IgD-negative memory B cell (primary cell): ENCODE measurements around the gene GDPGP1. TPM values are rescaled to one million over a fixed set of nuclear protein-coding genes. Genes with fewer than 3 reads are reported as not detected.

Experiments used
- H3K27ac Mint-ChIP-seq, 3 donors: one replicate each; pipeline ENCODE4 v1.8.0; 2020 to 2022; ENCODE audit warnings: mild to moderate bottlenecking in 3 of 3, mixed read lengths in 3 of 3, moderate library complexity in 1 of 3
- H3K27me3 Mint-ChIP-seq: one replicate; pipeline ENCODE4 v1.8.0; 2021; ENCODE audit warnings: mixed read lengths
- H3K36me3 Mint-ChIP-seq: one replicate; pipeline ENCODE4 v1.8.0; 2020; ENCODE audit warnings: mild to moderate bottlenecking, mixed read lengths
- H3K4me1 Mint-ChIP-seq, 3 donors: one replicate each; pipeline ENCODE4 v1.8.0; 2020 to 2022; ENCODE audit warnings: mixed read lengths in 3 of 3, mild to moderate bottlenecking in 1 of 3
- H3K4me3 Mint-ChIP-seq, 4 donors: one replicate each; pipeline ENCODE4 v1.8.0; 2020 to 2022; ENCODE audit warnings: mild to moderate bottlenecking in 4 of 4, mixed read lengths in 4 of 4, moderate library complexity in 3 of 4
- H3K9me3 Mint-ChIP-seq, 3 donors: one replicate each; pipeline ENCODE4 v1.8.0; 2020 to 2021; ENCODE audit warnings: mixed read lengths in 3 of 3, mild to moderate bottlenecking in 1 of 3
- polyA plus RNA-seq: library from polyadenylated mRNA; unstranded; fragments of 300-500 nt; fragmentation: Illumina TruSeq; gene quantifications from one replicate; pipeline ENCODE4 v1.2.3, GENCODE V29; 2021

GDPGP1 gene
- polyA plus RNA-seq, 1 donor from 2014 or later, result 1.3 TPM

DNA sequence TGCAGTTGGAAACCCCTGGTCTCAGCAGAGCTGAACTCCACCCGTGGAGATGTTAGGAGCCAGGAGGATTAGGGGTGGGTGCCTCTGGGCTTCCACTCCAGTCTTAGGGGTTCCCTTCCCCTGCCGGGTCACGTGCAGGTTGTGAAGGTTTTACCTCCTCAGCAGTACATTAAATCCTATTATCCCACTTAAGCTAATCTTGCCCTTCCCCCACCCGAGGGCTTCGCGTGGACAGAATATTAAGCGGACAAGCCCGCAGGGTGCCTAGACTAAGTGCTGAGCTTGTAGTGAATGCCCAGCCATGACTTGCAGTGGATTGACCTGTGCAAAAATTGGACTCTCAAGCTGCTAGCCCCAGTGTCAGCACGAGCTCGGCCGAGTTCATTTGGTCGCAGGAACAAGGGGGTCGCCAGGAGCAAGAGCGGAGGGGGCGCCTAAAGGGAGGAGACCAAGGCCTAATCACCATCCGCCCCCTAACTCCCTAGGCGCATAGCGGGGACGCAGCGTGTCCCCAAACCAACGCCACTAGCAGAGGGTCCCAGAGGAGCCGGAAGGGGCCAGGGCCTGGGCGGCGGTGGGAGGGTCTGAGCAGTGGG is 33.4 kb upstream of the GDPGP1 start:
- Mint-ChIP-seq H3K36me3 (peaks cover 6% of the 10 kb centered on the region), H3K27ac (peak overlapping the region; percentile 44 to 90 (median 58)), H3K4me1 (peaks cover 31 to 55% (median 37%) of the 10 kb centered on the region in 3 donors), H3K9me3 (no peaks in the 10 kb centered on the region), H3K4me3 (peak overlapping the region; percentile 82 to 95 (median 92)), H3K27me3 (no peaks in the 10 kb centered on the region)

DNA sequence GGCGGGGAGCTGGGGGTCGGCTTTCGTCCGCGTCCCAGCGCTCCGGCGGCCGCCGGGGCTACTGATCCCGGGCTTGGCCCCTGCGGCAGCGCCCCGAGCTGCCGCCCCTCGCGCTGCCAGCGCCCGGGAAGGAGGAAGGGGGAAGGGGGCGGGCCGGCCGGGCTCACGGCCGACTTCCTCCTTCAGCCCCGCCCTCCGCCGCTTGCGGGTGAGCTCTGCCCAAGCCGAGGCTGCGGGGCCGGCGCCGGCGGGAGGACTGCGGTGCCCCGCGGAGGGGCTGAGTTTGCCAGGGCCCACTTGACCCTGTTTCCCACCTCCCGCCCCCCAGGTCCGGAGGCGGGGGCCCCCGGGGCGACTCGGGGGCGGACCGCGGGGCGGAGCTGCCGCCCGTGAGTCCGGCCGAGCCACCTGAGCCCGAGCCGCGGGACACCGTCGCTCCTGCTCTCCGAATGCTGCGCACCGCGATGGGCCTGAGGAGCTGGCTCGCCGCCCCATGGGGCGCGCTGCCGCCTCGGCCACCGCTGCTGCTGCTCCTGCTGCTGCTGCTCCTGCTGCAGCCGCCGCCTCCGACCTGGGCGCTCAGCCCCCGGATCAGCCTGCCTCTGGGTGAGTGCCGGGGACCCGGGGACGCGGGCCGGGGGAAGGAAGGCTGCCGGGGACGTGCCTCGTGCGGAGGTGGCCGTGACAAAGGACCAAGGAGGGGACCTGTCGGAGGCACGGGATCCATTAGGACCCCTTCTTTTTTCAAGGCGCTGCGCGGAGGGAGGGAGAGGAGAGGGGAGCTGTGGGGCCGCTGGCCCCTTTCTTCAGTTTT is 32.7 kb upstream of the GDPGP1 start, which contains the start of gene SEMA4B:
SEMA4B (plus strand) TSS at position 201 of the 814 bp plus-strand sequence; CDS start at position 450, 249 bp downstream.
- Mint-ChIP-seq H3K36me3 (peaks cover 6% of the 10 kb centered on the region), H3K27ac (peak within 1 kb of the TSS; percentile 77 to 95 (median 90)), H3K4me1 (peaks cover 37 to 60% (median 39%) of the 10 kb centered on the region in 3 donors), H3K27me3 (no peaks in the 10 kb centered on the region), H3K4me3 (peak within 1 kb of the TSS; percentile 92 to 99 (median 97)), H3K9me3 (no peaks in the 10 kb centered on the region)

DNA sequence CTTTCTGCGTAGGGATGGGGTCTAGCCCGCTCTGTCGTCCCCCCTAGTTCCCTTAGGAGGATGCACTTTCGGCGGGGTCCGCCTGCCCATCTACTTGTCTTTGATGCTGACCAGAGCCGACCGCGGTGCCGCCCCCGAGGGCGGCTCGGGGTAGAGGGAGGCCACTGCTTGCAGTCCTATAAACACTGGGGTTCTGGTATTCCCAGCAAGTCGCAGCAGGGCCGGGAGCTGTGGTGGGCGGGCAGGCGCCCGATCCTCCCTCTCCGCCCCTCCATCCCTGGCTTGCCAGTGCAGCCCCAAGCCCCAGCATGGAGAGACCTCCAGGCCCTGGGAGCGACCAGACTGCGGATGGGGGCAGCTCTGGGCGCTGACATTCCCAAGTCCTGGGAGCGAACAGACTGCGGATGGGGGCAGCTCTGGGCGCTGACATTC is 32.0 kb upstream of the GDPGP1 start:
- H3K36me3 Mint-ChIP-seq, result peaks cover 3% of the 10 kb centered on the region
- no peaks in the 10 kb centered on the region for H3K9me3 Mint-ChIP-seq
- H3K4me3 Mint-ChIP-seq, result peak overlapping the region; percentile 92 to 99 (median 97)
- H3K27ac Mint-ChIP-seq, result peak overlapping the region in 2 of 3 donors; percentile 77 to 95
- no peaks in the 10 kb centered on the region for H3K27me3 Mint-ChIP-seq
- H3K4me1 Mint-ChIP-seq, result peaks cover 44 to 63% (median 44%) of the 10 kb centered on the region in 3 donors

DNA sequence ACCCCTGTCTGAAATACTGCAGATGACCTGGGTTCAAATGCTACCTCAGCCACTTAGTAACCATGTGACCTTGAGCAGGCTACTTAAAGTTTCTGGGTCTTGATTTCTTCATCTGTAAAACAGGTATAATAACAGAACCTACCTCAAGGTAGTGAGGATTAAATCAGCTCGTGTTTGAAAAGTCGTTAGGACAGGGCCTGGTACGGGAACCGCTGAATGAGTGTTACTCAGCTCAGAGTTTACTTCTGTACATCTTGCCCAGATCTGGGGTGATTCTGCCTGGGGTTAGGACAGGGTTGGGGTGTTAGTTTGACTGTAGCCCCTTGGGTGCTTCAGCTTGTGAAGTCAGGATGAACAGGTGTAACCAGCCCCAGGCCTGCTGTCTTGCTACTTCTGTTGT is 31.1 kb upstream of the GDPGP1 start:
- H3K36me3 Mint-ChIP-seq, result peaks cover 3% of the 10 kb centered on the region
- H3K27me3 Mint-ChIP-seq, result no peaks in the 10 kb centered on the region
- H3K4me1 Mint-ChIP-seq, result peaks cover 50 to 71% (median 50%) of the 10 kb centered on the region in 3 donors
- peak overlapping the region; percentile 92 to 99 (median 97) for H3K4me3 Mint-ChIP-seq
- peak overlapping the region; percentile 77 to 95 (median 78) for H3K27ac Mint-ChIP-seq
- H3K9me3 Mint-ChIP-seq, result no peaks in the 10 kb centered on the region

DNA sequence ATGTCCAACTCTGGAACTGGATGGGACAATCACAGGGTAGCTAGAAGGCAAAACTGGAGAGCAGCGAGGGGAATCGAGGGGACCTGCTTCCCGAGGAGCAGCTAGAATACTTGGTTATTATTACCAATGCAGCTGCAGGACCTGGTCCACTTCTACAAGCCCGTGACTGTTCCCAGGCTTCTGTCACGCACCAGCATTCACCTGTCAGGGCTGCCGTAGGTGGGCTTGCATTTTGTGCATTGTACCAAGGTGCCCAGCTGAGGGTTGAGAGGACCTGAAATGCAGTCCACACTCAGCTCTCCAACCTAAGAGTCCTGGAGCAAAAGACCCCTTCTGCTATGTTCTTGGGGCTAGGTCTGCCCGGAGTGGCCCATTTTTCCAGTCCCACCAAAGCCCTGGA is 30.5 kb upstream of the GDPGP1 start:
- Mint-ChIP-seq H3K9me3 (no peaks in the 10 kb centered on the region), H3K27ac (peak overlapping the region; percentile 77 to 95 (median 78)), H3K4me1 (peaks cover 48 to 68% (median 50%) of the 10 kb centered on the region in 3 donors)

DNA sequence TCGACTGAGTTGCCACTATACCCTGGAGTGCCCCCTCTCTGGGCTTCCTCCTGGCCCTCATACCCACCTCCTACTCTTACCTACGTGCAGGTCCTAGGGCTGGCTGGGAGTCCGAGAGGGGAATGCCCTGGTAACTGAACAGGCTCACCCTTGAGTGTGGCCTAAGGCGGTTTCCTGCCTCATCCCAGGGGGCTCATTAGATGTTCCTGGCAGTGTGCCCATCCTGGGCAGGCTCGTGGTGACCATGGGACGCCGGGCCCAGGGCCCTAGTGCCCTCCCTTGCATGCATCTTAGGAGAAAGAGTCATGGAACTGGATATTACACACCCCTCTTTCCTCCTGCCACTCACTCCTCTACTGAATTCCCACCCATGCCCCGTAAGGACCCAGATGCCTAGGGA is 30.1 kb upstream of the GDPGP1 start:
- Mint-ChIP-seq H3K9me3 (no peaks in the 10 kb centered on the region), H3K4me1 (peaks cover 49 to 69% (median 50%) of the 10 kb centered on the region in 3 donors), H3K27me3 (no peaks in the 10 kb centered on the region), H3K4me3 (peak overlapping the region; percentile 55 to 95 (median 82)), H3K36me3 (peaks cover 3% of the 10 kb centered on the region), H3K27ac (peak overlapping the region in 1 of 3 donors; percentile 52)

More for the DNA sequence above, 30.5 kb upstream of the GDPGP1 start:
- Mint-ChIP-seq H3K27me3 (no peaks in the 10 kb centered on the region), H3K4me3 (peak overlapping the region; percentile 76 to 99 (median 94)), H3K36me3 (peaks cover 3% of the 10 kb centered on the region)

DNA sequence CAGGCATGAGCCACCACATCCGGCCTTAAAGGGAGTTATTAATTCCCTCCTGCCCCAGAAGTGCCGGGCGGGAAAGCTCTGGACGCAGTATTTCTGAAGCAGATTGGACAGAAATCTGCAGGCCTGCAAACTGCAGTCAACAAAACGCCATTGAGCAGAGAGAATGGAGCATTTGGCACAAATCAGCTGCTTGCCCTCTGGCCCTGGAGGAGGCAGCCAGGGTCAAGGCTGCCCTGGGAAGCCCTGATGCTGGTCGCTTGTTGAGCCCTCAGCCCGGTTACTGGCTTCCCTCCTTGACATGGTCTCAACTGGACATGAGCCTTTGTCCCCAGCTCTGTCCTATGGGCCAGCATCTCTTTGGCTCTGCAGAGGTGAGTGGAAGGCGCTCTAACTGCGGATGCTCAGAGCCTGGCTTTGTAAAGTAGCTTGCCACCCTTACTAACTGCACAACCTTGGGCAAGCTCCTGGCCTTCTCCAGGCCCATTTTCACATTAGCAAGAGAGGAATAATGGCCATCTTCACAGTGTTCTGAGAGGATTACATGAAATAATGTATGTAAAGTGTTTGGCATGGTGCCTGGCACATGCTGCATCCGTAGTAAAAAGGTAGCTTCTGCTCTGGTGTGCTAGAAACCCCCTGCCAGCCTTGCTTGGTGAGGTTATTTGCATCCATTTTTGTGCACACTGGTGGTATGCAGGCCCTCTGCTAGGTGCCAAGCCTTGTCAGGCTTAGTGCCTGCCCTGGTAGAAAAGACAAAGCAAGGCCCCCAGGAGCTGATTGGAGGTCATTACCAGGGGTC is 28.8 kb upstream of the GDPGP1 start:
- H3K36me3 Mint-ChIP-seq, result peaks cover 10% of the 10 kb centered on the region
- H3K4me3 Mint-ChIP-seq, result peak overlapping the region; percentile 25 to 95 (median 88)
- H3K27me3 Mint-ChIP-seq, result no peaks in the 10 kb centered on the region
- H3K27ac Mint-ChIP-seq, result peak overlapping the region; percentile 53 to 79 (median 78)
- peaks cover 50 to 70% (median 55%) of the 10 kb centered on the region in 3 donors for H3K4me1 Mint-ChIP-seq
- no peaks in the 10 kb centered on the region for H3K9me3 Mint-ChIP-seq

DNA sequence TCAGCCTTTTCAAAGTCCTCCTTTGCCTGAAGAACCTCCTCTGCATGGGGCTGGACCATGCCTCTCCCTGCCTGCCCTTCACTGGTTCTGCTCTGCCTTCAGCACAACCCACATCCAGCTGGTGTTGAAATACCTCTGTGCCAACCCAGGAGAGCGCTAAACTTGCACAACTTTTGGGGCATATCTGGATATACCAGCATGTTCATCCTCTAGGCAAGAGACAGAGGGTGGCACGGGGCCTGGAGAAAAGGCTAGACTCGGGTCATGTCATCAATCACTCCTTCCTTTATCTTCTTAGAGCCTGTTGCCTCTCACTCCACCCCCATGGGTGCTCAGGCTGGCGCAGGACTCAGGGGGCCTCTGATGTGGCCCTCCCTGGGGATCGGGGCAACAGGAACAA is 28.1 kb upstream of the GDPGP1 start:
- Mint-ChIP-seq H3K36me3 (peaks cover 10% of the 10 kb centered on the region), H3K9me3 (no peaks in the 10 kb centered on the region), H3K27ac (peak overlapping the region; percentile 33 to 79 (median 53)), H3K4me3 (peak overlapping the region; percentile 25 to 95 (median 88)), H3K4me1 (peaks cover 50 to 72% (median 62%) of the 10 kb centered on the region in 3 donors), H3K27me3 (no peaks in the 10 kb centered on the region)

DNA sequence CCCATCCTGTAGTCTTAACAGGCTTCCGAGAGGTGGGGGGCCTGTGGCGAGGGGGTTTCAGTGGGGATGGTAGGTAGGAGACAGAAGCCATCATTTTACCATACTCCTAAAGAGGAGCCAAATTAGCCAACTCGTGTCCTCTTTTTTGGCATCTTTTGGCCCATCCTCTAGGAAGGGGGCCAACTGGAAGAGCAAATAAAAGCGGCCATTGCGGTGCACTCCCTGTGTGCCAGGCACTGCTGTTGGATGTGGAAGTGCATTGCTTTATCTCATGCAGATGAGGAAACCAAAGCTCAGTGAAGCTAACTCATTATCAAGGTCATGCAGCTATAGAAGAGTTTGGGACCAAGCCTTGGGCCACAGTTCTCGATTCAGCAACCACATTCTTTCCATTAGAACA is 26.8 kb upstream of the GDPGP1 start:
- H3K4me3 Mint-ChIP-seq, result peak overlapping the region in 3 of 4 donors; percentile 60 to 95 (median 82)
- peaks cover 10% of the 10 kb centered on the region for H3K36me3 Mint-ChIP-seq
- no peaks in the 10 kb centered on the region for H3K9me3 Mint-ChIP-seq
- peak overlapping the region in 2 of 3 donors; percentile 79 to 82 for H3K27ac Mint-ChIP-seq
- H3K27me3 Mint-ChIP-seq, result no peaks in the 10 kb centered on the region
- peaks cover 52 to 84% (median 66%) of the 10 kb centered on the region in 3 donors for H3K4me1 Mint-ChIP-seq

DNA sequence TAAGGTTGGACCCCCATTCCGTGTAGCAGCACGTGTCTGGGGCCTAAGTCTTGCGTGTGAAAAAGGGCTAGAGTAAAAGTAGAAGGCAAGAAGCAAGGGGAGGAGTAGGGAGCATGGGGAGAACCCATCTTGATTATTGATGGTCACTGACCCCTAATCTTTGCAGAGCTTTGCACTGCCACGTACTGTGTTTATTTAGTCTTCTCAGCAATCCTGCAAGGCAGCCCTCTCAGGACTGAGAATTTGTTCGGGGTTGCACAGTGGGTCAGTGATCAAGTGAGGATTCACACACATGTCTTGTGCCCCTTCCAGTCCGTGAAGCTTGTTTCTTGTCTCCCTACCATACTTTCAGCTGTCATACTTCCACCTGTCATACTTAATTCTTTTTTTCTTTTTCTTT is 25.7 kb upstream of the GDPGP1 start:
- H3K27ac Mint-ChIP-seq, result peak overlapping the region; percentile 67 to 85 (median 68)
- H3K36me3 Mint-ChIP-seq, result peaks cover 12% of the 10 kb centered on the region
- H3K9me3 Mint-ChIP-seq, result no peaks in the 10 kb centered on the region
- H3K27me3 Mint-ChIP-seq, result no peaks in the 10 kb centered on the region
- H3K4me3 Mint-ChIP-seq, result peak overlapping the region in 3 of 4 donors; percentile 23 to 89 (median 87)
- H3K4me1 Mint-ChIP-seq, result peaks cover 46 to 84% (median 69%) of the 10 kb centered on the region in 3 donors

DNA sequence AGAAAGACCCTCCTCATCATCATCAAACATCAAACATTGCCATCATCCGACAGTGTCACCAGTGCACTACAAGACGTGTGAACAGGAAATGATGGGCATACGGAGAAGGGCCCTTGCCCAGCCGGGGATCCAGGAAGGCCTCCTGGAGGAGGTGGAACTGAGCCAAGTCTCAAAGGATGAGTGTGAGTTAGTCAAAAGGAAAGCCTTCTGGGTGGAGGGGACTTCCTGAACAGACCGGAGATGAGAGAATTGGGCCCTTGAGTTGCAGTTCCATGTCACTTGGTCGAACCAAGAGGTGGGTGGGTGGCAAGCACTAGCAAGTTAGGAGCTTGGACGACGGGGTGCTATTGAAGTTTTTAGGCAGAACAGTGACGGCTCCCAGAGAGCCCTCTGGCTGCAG is 24.4 kb upstream of the GDPGP1 start:
- peaks cover 15% of the 10 kb centered on the region for H3K36me3 Mint-ChIP-seq
- no peaks in the 10 kb centered on the region for H3K9me3 Mint-ChIP-seq
- H3K27me3 Mint-ChIP-seq, result peaks cover 2% of the 10 kb centered on the region
- peak overlapping the region; percentile 85 to 95 (median 90) for H3K27ac Mint-ChIP-seq
- peak overlapping the region; percentile 60 to 89 (median 84) for H3K4me3 Mint-ChIP-seq
- H3K4me1 Mint-ChIP-seq, result peaks cover 54 to 84% (median 70%) of the 10 kb centered on the region in 3 donors

DNA sequence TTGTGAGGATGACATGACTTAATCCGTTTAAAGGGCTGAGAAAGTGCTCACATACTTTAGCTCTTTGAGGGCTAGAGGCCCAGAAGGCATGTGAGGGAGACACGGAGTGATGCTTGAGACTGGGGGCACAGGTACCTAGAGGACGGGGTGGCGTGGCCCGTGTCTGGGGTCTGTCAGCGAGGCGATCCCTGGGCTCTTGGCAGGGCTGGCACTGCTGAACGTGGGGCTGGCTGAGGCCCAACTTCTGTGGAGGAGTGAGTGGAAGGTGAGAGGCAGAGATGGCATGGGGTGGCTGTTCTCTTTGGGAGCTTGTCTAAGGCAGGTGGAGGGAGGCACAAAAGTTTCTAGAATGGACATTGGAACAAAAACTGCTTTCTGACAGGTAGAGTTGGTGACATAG is 23.4 kb upstream of the GDPGP1 start:
- peak overlapping the region; percentile 44 to 89 (median 84) for H3K4me3 Mint-ChIP-seq
- peaks cover 18% of the 10 kb centered on the region for H3K36me3 Mint-ChIP-seq
- H3K4me1 Mint-ChIP-seq, result peaks cover 48 to 81% (median 72%) of the 10 kb centered on the region in 3 donors
- peaks cover 2% of the 10 kb centered on the region for H3K27me3 Mint-ChIP-seq
- H3K27ac Mint-ChIP-seq, result peak overlapping the region; percentile 85 to 92 (median 90)
- no peaks in the 10 kb centered on the region for H3K9me3 Mint-ChIP-seq

DNA sequence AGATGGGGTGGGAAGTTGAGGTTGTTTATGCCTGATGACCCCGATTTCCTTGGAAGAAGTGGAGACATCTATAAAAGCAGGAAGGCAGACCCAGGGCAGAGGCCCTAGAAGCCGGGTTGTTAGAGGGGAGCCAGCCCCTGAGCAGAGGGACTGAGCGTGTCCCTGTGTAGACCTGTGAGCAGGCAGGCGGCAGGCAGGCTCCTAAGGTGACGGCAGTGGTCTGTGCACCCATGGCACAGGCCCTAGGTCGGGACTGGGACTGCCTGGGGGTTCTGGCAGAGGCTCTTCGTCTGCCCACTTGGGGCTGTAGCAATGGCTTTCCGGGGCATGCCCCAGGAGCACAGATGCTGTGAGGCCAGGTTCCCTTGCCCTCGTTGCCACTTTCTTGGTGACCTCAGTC is 23.0 kb upstream of the GDPGP1 start:
- H3K4me3 Mint-ChIP-seq, result peak overlapping the region; percentile 44 to 89 (median 79)
- peaks cover 2% of the 10 kb centered on the region for H3K27me3 Mint-ChIP-seq
- H3K27ac Mint-ChIP-seq, result peak overlapping the region; percentile 85 to 92 (median 90)
- no peaks in the 10 kb centered on the region for H3K9me3 Mint-ChIP-seq
- peaks cover 45 to 78% (median 67%) of the 10 kb centered on the region in 3 donors for H3K4me1 Mint-ChIP-seq
- H3K36me3 Mint-ChIP-seq, result peaks cover 18% of the 10 kb centered on the region

DNA sequence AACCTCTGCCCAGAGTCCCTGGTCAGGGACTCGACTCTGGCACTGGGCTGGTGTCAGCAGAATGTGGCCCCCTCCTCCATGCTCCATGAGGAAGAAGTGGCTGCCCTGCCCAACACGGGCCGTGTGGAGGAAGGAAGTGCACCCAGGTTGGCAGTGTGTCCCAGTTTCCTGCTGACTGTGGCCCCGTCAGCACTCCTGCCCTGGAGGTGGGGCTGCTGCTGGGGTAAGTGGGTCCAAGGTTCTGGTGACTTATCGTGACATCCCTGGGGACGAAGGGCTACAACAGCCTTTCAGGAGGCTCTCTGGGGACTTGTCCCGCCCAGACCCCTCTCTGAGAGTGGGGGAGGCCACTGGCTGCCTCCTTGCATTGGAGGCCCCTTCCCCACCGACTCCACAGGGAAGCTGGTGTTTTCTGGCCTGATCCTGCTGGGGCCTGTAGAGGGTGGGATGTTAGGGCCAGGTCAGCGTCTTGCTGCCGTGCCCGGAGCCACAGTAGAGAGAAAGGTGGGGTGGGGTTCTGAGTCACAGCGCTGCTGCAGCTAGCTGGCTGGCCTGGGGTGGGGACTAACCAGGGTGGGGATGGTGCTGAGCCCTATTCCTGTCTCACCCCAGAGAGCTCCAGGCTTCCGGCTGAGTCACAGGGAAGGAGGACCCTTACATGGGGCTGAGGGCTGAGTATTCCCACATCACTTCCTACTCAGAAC is 22.4 kb upstream of the GDPGP1 start:
- peak overlapping the region; percentile 90 to 97 (median 92) for H3K27ac Mint-ChIP-seq
- H3K27me3 Mint-ChIP-seq, result peaks cover 2% of the 10 kb centered on the region
- peaks cover 46 to 78% (median 69%) of the 10 kb centered on the region in 3 donors for H3K4me1 Mint-ChIP-seq
- H3K9me3 Mint-ChIP-seq, result no peaks in the 10 kb centered on the region
- H3K36me3 Mint-ChIP-seq, result peaks cover 18% of the 10 kb centered on the region
- peak overlapping the region; percentile 44 to 89 (median 79) for H3K4me3 Mint-ChIP-seq
